ENCODE data around the gene DNAJB11. TPM values are rescaled to one million over a fixed set of nuclear protein-coding genes. Genes with fewer than 3 reads are reported as not detected.

Gene DNAJB11
- total RNA-seq, 4 donors from 2014 or later: 22.9 to 42.1 (median 25.0) TPM

- peak overlapping the region; percentile 59 to 98 (median 73) for H3K27ac ChIP-seq (replicated peaks in 1 of 4)
- intact Hi-C loops (cut with DNase I): no loop called here
- H3K4me3 ChIP-seq: peak overlapping the region; percentile 69 to 97 (median 91)
- TF ChIP-seq, protein P1, sequence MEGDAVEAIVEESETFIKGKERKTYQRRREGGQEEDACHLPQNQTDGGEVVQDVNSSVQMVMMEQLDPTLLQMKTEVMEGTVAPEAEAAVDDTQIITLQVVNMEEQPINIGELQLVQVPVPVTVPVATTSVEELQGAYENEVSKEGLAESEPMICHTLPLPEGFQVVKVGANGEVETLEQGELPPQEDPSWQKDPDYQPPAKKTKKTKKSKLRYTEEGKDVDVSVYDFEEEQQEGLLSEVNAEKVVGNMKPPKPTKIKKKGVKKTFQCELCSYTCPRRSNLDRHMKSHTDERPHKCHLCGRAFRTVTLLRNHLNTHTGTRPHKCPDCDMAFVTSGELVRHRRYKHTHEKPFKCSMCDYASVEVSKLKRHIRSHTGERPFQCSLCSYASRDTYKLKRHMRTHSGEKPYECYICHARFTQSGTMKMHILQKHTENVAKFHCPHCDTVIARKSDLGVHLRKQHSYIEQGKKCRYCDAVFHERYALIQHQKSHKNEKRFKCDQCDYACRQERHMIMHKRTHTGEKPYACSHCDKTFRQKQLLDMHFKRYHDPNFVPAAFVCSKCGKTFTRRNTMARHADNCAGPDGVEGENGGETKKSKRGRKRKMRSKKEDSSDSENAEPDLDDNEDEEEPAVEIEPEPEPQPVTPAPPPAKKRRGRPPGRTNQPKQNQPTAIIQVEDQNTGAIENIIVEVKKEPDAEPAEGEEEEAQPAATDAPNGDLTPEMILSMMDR (IDR thresholded peaks at IDR 0.05): no peak
- TF ChIP-seq EP300 (IDR thresholded peaks at IDR 0.05) (no peak), POLR2A (IDR thresholded peaks at IDR 0.05; ENCODE audit: low read depth) (no peak), POLR2AphosphoS5 (IDR thresholded peaks at IDR 0.05) (no peak)
- no peaks in the 10 kb centered on the region for H3K27me3 ChIP-seq
- H3K4me1 ChIP-seq: peaks cover 31 to 60% (median 42%) of the 10 kb centered on the region in 4 donors
- H3K36me3 ChIP-seq: peaks cover 0 to 25% (median 18%) of the 10 kb centered on the region in 4 donors
- no peak for DNase-seq (ENCODE audit: extremely low spot score)
- no peaks in the 10 kb centered on the region for H3K9me3 ChIP-seq
- WGBS: 13% methylated on average over 7 of the region's 7 CpGs
Measured at GRCh38 chr3:186569779-186570095, 783 bp upstream of the DNAJB11 start.

DNA sequence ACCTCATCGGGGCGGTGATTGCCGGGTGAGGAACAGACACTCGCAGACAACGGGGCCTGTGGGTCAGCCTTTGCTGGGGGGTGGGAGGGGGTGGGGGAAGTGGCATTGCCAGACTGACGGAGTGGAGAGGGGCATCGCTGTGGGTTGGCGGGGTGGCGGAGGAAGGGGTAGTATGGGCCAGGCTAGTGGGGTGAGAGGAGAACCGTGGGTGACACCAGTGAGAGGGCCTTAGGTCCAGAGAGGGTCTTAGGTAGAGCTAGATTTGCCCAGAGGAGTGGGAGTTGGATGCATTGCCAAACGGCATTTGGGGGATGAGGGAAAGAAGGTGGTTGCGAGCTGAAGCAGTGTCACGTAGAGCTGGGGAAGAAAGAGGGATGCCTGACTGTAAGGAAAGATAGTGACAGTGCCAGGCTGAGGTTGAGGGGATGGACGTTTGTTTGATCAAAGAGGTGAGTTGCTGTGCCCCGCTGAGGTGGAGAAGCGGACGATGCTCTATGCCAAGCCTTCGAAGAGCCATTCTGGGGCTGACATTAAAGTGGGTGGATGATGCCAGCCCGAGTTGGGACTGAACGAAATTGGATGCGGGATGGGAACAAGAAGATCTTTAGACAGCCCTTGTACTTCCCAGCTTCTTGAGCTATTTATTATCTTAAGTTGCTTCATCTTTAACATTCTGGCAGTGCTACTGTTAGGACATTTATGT is 572 bp downstream of the DNAJB11 start:
- Histone ChIP-seq H3K27ac (replicated peaks in 1 of 4) (peak overlapping the region; percentile 90 to 98 (median 92)), H3K4me1 (peaks cover 28 to 48% (median 35%) of the 10 kb centered on the region in 4 donors), H3K4me3 (peak overlapping the region; percentile 69 to 97 (median 91)), H3K27me3 (no peaks in the 10 kb centered on the region), H3K9me3 (no peaks in the 10 kb centered on the region), H3K36me3 (peaks cover 4 to 36% (median 27%) of the 10 kb centered on the region in 4 donors)
- DNase-seq (ENCODE audit: extremely low spot score): no peak
- TF ChIP-seq POLR2A (IDR thresholded peaks at IDR 0.05; ENCODE audit: low read depth) (no peak), EP300 (IDR thresholded peaks at IDR 0.05) (no peak), POLR2AphosphoS5 (IDR thresholded peaks at IDR 0.05) (no peak)
- TF ChIP-seq, protein P1 (IDR thresholded peaks at IDR 0.05): no peak
- 12% methylated on average over 18 of the region's 21 CpGs for WGBS
- intact Hi-C loops (cut with DNase I): no loop called here

DNA sequence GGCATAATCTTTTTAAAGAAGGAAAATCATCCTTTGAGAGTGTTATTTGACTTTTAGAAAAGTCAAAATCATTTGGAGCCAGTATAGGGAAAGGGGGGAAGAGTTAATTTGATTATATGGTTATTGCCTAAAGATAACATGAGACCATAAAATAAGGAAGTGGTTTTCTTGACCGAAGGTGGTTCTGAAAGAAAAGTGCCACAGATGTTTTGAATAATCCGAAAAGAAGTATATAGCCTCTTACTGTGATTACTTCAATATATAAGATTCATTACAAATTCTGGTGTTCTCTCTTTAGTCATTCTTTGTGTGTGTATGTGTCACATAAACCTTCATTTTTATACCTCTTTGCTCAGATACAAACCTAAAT is 1.1 kb downstream of the DNAJB11 start:
- DNase-seq (ENCODE audit: extremely low spot score): no peak
- H3K27me3 ChIP-seq: no peaks in the 10 kb centered on the region
- no peak for TF ChIP-seq EP300 (IDR thresholded peaks at IDR 0.05)
- no peak for TF ChIP-seq POLR2AphosphoS5 (IDR thresholded peaks at IDR 0.05)
- no peak for TF ChIP-seq POLR2A (IDR thresholded peaks at IDR 0.05; ENCODE audit: low read depth)
- TF ChIP-seq, protein P1 (IDR thresholded peaks at IDR 0.05): no peak
- H3K9me3 ChIP-seq: no peaks in the 10 kb centered on the region
- H3K4me1 ChIP-seq: peaks cover 23 to 42% (median 30%) of the 10 kb centered on the region in 4 donors
- WGBS: 74% methylated on average over 2 of the region's 2 CpGs
- intact Hi-C loops (cut with DNase I): no loop called here
- H3K36me3 ChIP-seq: peaks cover 8 to 41% (median 33%) of the 10 kb centered on the region in 4 donors
- H3K27ac ChIP-seq (replicated peaks in 1 of 4): no peak overlapping the region
- H3K4me3 ChIP-seq: peak overlapping the region; percentile 69 to 97 (median 91)

DNA sequence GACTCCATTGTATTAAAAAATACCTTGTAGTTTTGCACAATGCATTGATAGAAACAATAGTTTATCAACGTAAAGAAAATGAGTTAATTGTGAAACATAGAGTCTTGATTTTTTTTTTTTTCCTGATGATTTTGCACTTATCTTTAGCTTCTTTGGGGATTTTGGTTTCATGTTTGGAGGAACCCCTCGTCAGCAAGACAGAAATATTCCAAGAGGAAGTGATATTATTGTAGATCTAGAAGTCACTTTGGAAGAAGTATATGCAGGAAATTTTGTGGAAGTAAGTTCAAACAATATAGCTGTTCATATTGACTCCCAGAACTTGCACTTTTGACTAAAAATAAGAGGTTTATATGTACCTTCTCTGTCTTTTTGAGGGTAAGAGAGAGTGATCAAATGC is 7.0 kb downstream of the DNAJB11 start:
- 74% methylated on average over 2 of the region's 2 CpGs for whole genome bisulfite sequencing
- no peak for DNase-seq (ENCODE audit: extremely low spot score)
- Histone ChIP-seq H3K27ac (replicated peaks in 1 of 4) (no peak overlapping the region), H3K4me3 (no peak overlapping the region), H3K36me3 (peaks cover 33 to 96% (median 76%) of the 10 kb centered on the region in 4 donors), H3K4me1 (no peaks in the 10 kb centered on the region), H3K27me3 (no peaks in the 10 kb centered on the region), H3K9me3 (no peaks in the 10 kb centered on the region)
- intact Hi-C loops (cut with DNase I): no loop called here
- TF ChIP-seq EP300 (IDR thresholded peaks at IDR 0.05): no peak
- no peak for TF ChIP-seq POLR2AphosphoS5 (IDR thresholded peaks at IDR 0.05)
- TF ChIP-seq POLR2A (IDR thresholded peaks at IDR 0.05; ENCODE audit: low read depth): no peak
- TF ChIP-seq, protein P1 (IDR thresholded peaks at IDR 0.05): no peak

Data from esophagus muscularis mucosa (tissue), 4 donors.